BE2C (cell line): ENCODE data around the gene RANBP17.

ENCODE experiments used
- DNase-seq: peaks from one replicate; pipeline ENCODE4 v3.0.0-alpha.2; 2020
- H3K27me3 ChIP-seq: fragments of 250-450 bp; sonication (Bioruptor Pico); 2 replicates; pipeline ENCODE4 v1.5.1; 2020; ENCODE audit warnings: mild to moderate bottlenecking
- H3K36me3 ChIP-seq: fragments of 250-450 bp; sonication (Bioruptor Pico); 2 replicates; pipeline ENCODE4 v1.5.1; 2020; ENCODE audit warnings: mild to moderate bottlenecking
- H3K4me1 ChIP-seq: fragments of 250-450 bp; sonication (Bioruptor Pico); 2 replicates; pipeline ENCODE4 v1.5.1; 2020
- H3K4me3 ChIP-seq: 2 replicates; pipeline ENCODE4 v1.5.1; 2011; ENCODE audit warnings: low read depth, low read length
- H3K9me3 ChIP-seq: fragments of 250-450 bp; sonication (Bioruptor Pico); 2 replicates; pipeline ENCODE4 v1.5.1; 2020
- CTCF ChIP-seq: IDR thresholded peaks from 2 replicates; pipeline ENCODE4 v1.5.1; 2012; ENCODE audit warnings: mild to moderate bottlenecking, low read depth, low read length

The RANBP17 gene

GRCh38 chr5:171321447-171321846, 459.6 kb downstream of the RANBP17 start:
- DNase-seq = no peak
- Histone ChIP-seq H3K4me1 (no peaks in the 10 kb centered on the region; the same call in 1 of the 2 replicates), H3K27me3 (no peaks in the 10 kb centered on the region), H3K9me3 (no peaks in the 10 kb centered on the region), H3K36me3 (no peaks in the 10 kb centered on the region), H3K4me3 (no peak overlapping the region)
- no peak for TF ChIP-seq CTCF

GRCh38 chr5:171322527-171322926, 460.7 kb downstream of the RANBP17 start:
- no peaks in the 10 kb centered on the region for H3K4me1 ChIP-seq
- H3K27me3 ChIP-seq = no peaks in the 10 kb centered on the region
- no peak for TF ChIP-seq CTCF
- DNase-seq = no peak
- no peaks in the 10 kb centered on the region for H3K36me3 ChIP-seq
- no peak overlapping the region for H3K4me3 ChIP-seq
- H3K9me3 ChIP-seq = no peaks in the 10 kb centered on the region

GRCh38 chr5:171323007-171323406, 461.2 kb downstream of the RANBP17 start:
- H3K4me1 ChIP-seq = no peaks in the 10 kb centered on the region
- H3K27me3 ChIP-seq = no peaks in the 10 kb centered on the region
- no peak for TF ChIP-seq CTCF
- H3K9me3 ChIP-seq = no peaks in the 10 kb centered on the region
- no peaks in the 10 kb centered on the region for H3K36me3 ChIP-seq
- H3K4me3 ChIP-seq = no peak overlapping the region
- DNase-seq = no peak

- TF ChIP-seq CTCF = no peak
- no peaks in the 10 kb centered on the region for H3K4me1 ChIP-seq
- no peaks in the 10 kb centered on the region for H3K9me3 ChIP-seq
- no peaks in the 10 kb centered on the region for H3K36me3 ChIP-seq
- no peaks in the 10 kb centered on the region for H3K27me3 ChIP-seq
- DNase-seq = no peak
- H3K4me3 ChIP-seq = no peak overlapping the region
These were observed 462.2 kb downstream of the RANBP17 start for GRCh38 chr5:171323806-171324632.

GRCh38 chr5:171330021-171330420, 468.2 kb downstream of the RANBP17 start:
- no peak for DNase-seq
- no peak for TF ChIP-seq CTCF
- Histone ChIP-seq H3K27me3 (no peaks in the 10 kb centered on the region), H3K4me3 (no peak overlapping the region), H3K9me3 (no peaks in the 10 kb centered on the region), H3K4me1 (no peaks in the 10 kb centered on the region), H3K36me3 (no peaks in the 10 kb centered on the region)

- no peaks in the 10 kb centered on the region; the same call in 1 of the 2 replicates for H3K27me3 ChIP-seq
- TF ChIP-seq CTCF = no peak
- H3K9me3 ChIP-seq = no peaks in the 10 kb centered on the region; the same call in 1 of the 2 replicates
- H3K36me3 ChIP-seq = no peaks in the 10 kb centered on the region
- H3K4me1 ChIP-seq = peaks cover 11% of the 10 kb centered on the region
- no peak for DNase-seq
- no peak overlapping the region for H3K4me3 ChIP-seq
These were observed 473.8 kb downstream of the RANBP17 start for GRCh38 chr5:171335616-171336015.
